ENCODE results near the gene FKBP10. TPM values are rescaled to one million over a fixed set of nuclear protein-coding genes. Genes with fewer than 3 reads are reported as not detected.
"Not testable (repeated sequence)": the region's sequence is repeated elsewhere in the genome, so short reads cannot be mapped to it uniquely, and the experiment has no call there.

Gene FKBP10
- total RNA-seq, 1 donor from 2014 or later: 1.4 TPM

GRCh38 chr17:41840781-41841180 lies 28.0 kb downstream of the FKBP10 start:
- H3K36me3 Mint-ChIP-seq (ENCODE audit: low read depth); H3K9me3 Mint-ChIP-seq; DNase-seq (ENCODE audit: low spot score); H3K27ac Mint-ChIP-seq; H3K27me3 Mint-ChIP-seq (ENCODE audit: low read depth); H3K4me1 Mint-ChIP-seq (ENCODE audit: low read depth); intact Hi-C loops (cut with micrococcal nuclease); H3K4me3 Mint-ChIP-seq (ENCODE audit: low read depth): not testable (repeated sequence)

- Mint-ChIP-seq H3K36me3 (ENCODE audit: low read depth) (peaks cover 26% of the 10 kb centered on the region), H3K27ac (no peak overlapping the region), H3K27me3 (ENCODE audit: low read depth) (no peaks in the 10 kb centered on the region), H3K9me3 (no peaks in the 10 kb centered on the region), H3K4me3 (ENCODE audit: low read depth) (no peak overlapping the region), H3K4me1 (ENCODE audit: low read depth) (peaks cover 8% of the 10 kb centered on the region)
- no peak for DNase-seq (ENCODE audit: low spot score)
- intact Hi-C loops (cut with micrococcal nuclease): no loop called here
These were observed 32.2 kb downstream of the FKBP10 start for GRCh38 chr17:41844971-41845370.

- Mint-ChIP-seq H3K4me3 (ENCODE audit: low read depth) (no peak overlapping the region), H3K4me1 (ENCODE audit: low read depth) (peaks cover 26% of the 10 kb centered on the region), H3K36me3 (ENCODE audit: low read depth) (peaks cover 55% of the 10 kb centered on the region), H3K27ac (no peak overlapping the region), H3K9me3 (no peaks in the 10 kb centered on the region), H3K27me3 (ENCODE audit: low read depth) (no peaks in the 10 kb centered on the region)
- intact Hi-C loops (cut with micrococcal nuclease): no loop called here
- no peak for DNase-seq (ENCODE audit: low spot score)
These were observed 36.0 kb downstream of the FKBP10 start for GRCh38 chr17:41848788-41849187.

GRCh38 chr17:41849251-41849990 lies 36.6 kb downstream of the FKBP10 start:
- H3K36me3 Mint-ChIP-seq (ENCODE audit: low read depth): peaks cover 62% of the 10 kb centered on the region
- H3K4me3 Mint-ChIP-seq (ENCODE audit: low read depth): no peak overlapping the region
- H3K27ac Mint-ChIP-seq: no peak overlapping the region
- H3K27me3 Mint-ChIP-seq (ENCODE audit: low read depth): no peaks in the 10 kb centered on the region
- H3K9me3 Mint-ChIP-seq: no peaks in the 10 kb centered on the region
- intact Hi-C loops (cut with micrococcal nuclease): no loop called here
- DNase-seq (ENCODE audit: low spot score): no peak
- H3K4me1 Mint-ChIP-seq (ENCODE audit: low read depth): peaks cover 28% of the 10 kb centered on the region

- H3K4me3 Mint-ChIP-seq (ENCODE audit: low read depth); H3K9me3 Mint-ChIP-seq; DNase-seq (ENCODE audit: low spot score); H3K27me3 Mint-ChIP-seq (ENCODE audit: low read depth); H3K27ac Mint-ChIP-seq; intact Hi-C loops (cut with micrococcal nuclease): not testable (repeated sequence)
- Mint-ChIP-seq H3K36me3 (ENCODE audit: low read depth) (peaks cover 75% of the 10 kb centered on the region), H3K4me1 (ENCODE audit: low read depth) (peaks cover 28% of the 10 kb centered on the region)
These were observed 38.6 kb downstream of the FKBP10 start for GRCh38 chr17:41851382-41851781.

GRCh38 chr17:41860254-41860931 lies 47.6 kb downstream of the FKBP10 start:
- Mint-ChIP-seq H3K36me3 (ENCODE audit: low read depth) (peaks cover 15% of the 10 kb centered on the region), H3K4me3 (ENCODE audit: low read depth) (no peak overlapping the region), H3K27me3 (ENCODE audit: low read depth) (no peaks in the 10 kb centered on the region), H3K9me3 (no peaks in the 10 kb centered on the region), H3K4me1 (ENCODE audit: low read depth) (peaks cover 13% of the 10 kb centered on the region), H3K27ac (no peak overlapping the region)
- intact Hi-C loops (cut with micrococcal nuclease): loop anchor here (10.0 kb wide), 2 partner anchors 126 to 154 kb away; partner anchors contain the start of genes DNAJC7 and HAP1
- no peak for DNase-seq (ENCODE audit: low spot score)

GRCh38 chr17:41863074-41863848 lies 50.5 kb downstream of the FKBP10 start:
- Mint-ChIP-seq H3K4me3 (ENCODE audit: low read depth) (no peak overlapping the region), H3K4me1 (ENCODE audit: low read depth) (peaks cover 32% of the 10 kb centered on the region), H3K27me3 (ENCODE audit: low read depth) (no peaks in the 10 kb centered on the region), H3K36me3 (ENCODE audit: low read depth) (peaks cover 28% of the 10 kb centered on the region), H3K27ac (no peak overlapping the region), H3K9me3 (no peaks in the 10 kb centered on the region)
- intact Hi-C loops (cut with micrococcal nuclease): loop anchor here (10.0 kb wide), 2 partner anchors 128 to 152 kb away; partner anchors contain the start of genes DNAJC7 and HAP1
- DNase-seq (ENCODE audit: low spot score): peak; percentile 18

GRCh38 chr17:41864498-41864835 lies 51.7 kb downstream of the FKBP10 start:
- no peak overlapping the region for H3K4me3 Mint-ChIP-seq (ENCODE audit: low read depth)
- H3K27me3 Mint-ChIP-seq (ENCODE audit: low read depth): no peaks in the 10 kb centered on the region
- H3K4me1 Mint-ChIP-seq (ENCODE audit: low read depth): peaks cover 41% of the 10 kb centered on the region
- intact Hi-C loops (cut with micrococcal nuclease): loop anchor here (2.0 to 10.0 kb wide), 3 partner anchors 54 to 150 kb away; partner anchors contain the start of genes ACLY, DNAJC7 and HAP1
- H3K27ac Mint-ChIP-seq: no peak overlapping the region
- no peaks in the 10 kb centered on the region for H3K9me3 Mint-ChIP-seq
- peak; percentile 56 for DNase-seq (ENCODE audit: low spot score)
- peaks cover 39% of the 10 kb centered on the region for H3K36me3 Mint-ChIP-seq (ENCODE audit: low read depth)

GRCh38 chr17:41864836-41865595 lies 52.2 kb downstream of the FKBP10 start, which contains the start of gene KLHL11:
Gene KLHL11, minus strand, starts transcription at chr17:41865423. Its CDS starts 53 bp downstream, at chr17:41865370.
- Mint-ChIP-seq H3K9me3 (no peaks in the 10 kb centered on the region), H3K36me3 (ENCODE audit: low read depth) (peaks cover 44% of the 10 kb centered on the region), H3K4me3 (ENCODE audit: low read depth) (peak within 1 kb of the TSS; percentile 75), H3K27me3 (ENCODE audit: low read depth) (no peaks in the 10 kb centered on the region), H3K27ac (peak within 1 kb of the TSS; percentile 81), H3K4me1 (ENCODE audit: low read depth) (peaks cover 46% of the 10 kb centered on the region)
- peak; percentile 87 for DNase-seq (ENCODE audit: low spot score)
- intact Hi-C loops (cut with micrococcal nuclease): loop anchor here (2.0 to 10.0 kb wide), 5 partner anchors 54 to 407 kb away; partner anchors contain the start of genes ACLY, DNAJC7, HAP1 and ODAD4

GRCh38 chr17:41865596-41865893 lies 52.7 kb downstream of the FKBP10 start:
- H3K9me3 Mint-ChIP-seq: no peaks in the 10 kb centered on the region
- H3K27me3 Mint-ChIP-seq (ENCODE audit: low read depth): no peaks in the 10 kb centered on the region
- intact Hi-C loops (cut with micrococcal nuclease): loop anchor here (2.0 to 10.0 kb wide), 5 partner anchors 53 to 407 kb away; partner anchors contain the start of genes ACLY, DNAJC7, HAP1 and ODAD4
- H3K4me3 Mint-ChIP-seq (ENCODE audit: low read depth): peak overlapping the region; percentile 75
- peak overlapping the region; percentile 81 for H3K27ac Mint-ChIP-seq
- H3K36me3 Mint-ChIP-seq (ENCODE audit: low read depth): peaks cover 48% of the 10 kb centered on the region
- peaks cover 49% of the 10 kb centered on the region for H3K4me1 Mint-ChIP-seq (ENCODE audit: low read depth)
- DNase-seq (ENCODE audit: low spot score): no peak

- intact Hi-C loops (cut with micrococcal nuclease): loop anchor here (2.0 to 10.0 kb wide), 5 partner anchors 58 to 404 kb away; partner anchors contain the start of genes DNAJC7, HAP1, ODAD4 and P3H4
- peaks cover 73% of the 10 kb centered on the region for H3K36me3 Mint-ChIP-seq (ENCODE audit: low read depth)
These were observed 55.8 kb downstream of the FKBP10 start for GRCh38 chr17:41868568-41868967.

GRCh38 chr17:41869426-41869825 lies 56.6 kb downstream of the FKBP10 start:
- Mint-ChIP-seq H3K27ac (peak overlapping the region; percentile 98), H3K36me3 (ENCODE audit: low read depth) (peaks cover 80% of the 10 kb centered on the region), H3K9me3 (no peaks in the 10 kb centered on the region), H3K4me3 (ENCODE audit: low read depth) (peak overlapping the region; percentile 67), H3K27me3 (ENCODE audit: low read depth) (no peaks in the 10 kb centered on the region), H3K4me1 (ENCODE audit: low read depth) (peaks cover 55% of the 10 kb centered on the region)
- no peak for DNase-seq (ENCODE audit: low spot score)
- intact Hi-C loops (cut with micrococcal nuclease): loop anchor here (2.0 to 10.0 kb wide), 5 partner anchors 59 to 403 kb away; partner anchors contain the start of genes DNAJC7, HAP1, ODAD4 and P3H4

More at GRCh38 chr17:41868568-41868967, 55.8 kb downstream of the FKBP10 start:
- DNase-seq (ENCODE audit: low spot score): no peak
- no peaks in the 10 kb centered on the region for H3K9me3 Mint-ChIP-seq
- no peaks in the 10 kb centered on the region for H3K27me3 Mint-ChIP-seq (ENCODE audit: low read depth)
- H3K4me3 Mint-ChIP-seq (ENCODE audit: low read depth): peak overlapping the region; percentile 67
- H3K4me1 Mint-ChIP-seq (ENCODE audit: low read depth): peaks cover 55% of the 10 kb centered on the region
- peak overlapping the region; percentile 98 for H3K27ac Mint-ChIP-seq
